ENCODE results near the gene TFEB.

The TFEB gene

GRCh38 chr6:41694815-41695526, 40.4 kb downstream of the TFEB start:
- no peak overlapping the region for H3K4me3 ChIP-seq (ENCODE audit: control insufficient read depth, low read depth, low read length)
- no peak for TF ChIP-seq CTCF (IDR thresholded peaks at IDR 0.05; ENCODE audit: control insufficient read depth, insufficient read depth, low read depth, low read length, missing control alignments)
- DNase-seq (ENCODE audit: low read depth), result no peak

- DNase-seq (ENCODE audit: low read depth), result no peak
- no peak overlapping the region for H3K4me3 ChIP-seq (ENCODE audit: control insufficient read depth, low read depth, low read length)
- TF ChIP-seq CTCF (IDR thresholded peaks at IDR 0.05; ENCODE audit: control insufficient read depth, insufficient read depth, low read depth, low read length, missing control alignments), result no peak
These were observed 41.8 kb downstream of the TFEB start for GRCh38 chr6:41693281-41694240.

- DNase-seq (ENCODE audit: low read depth), result no peak
- no peak overlapping the region for H3K4me3 ChIP-seq (ENCODE audit: control insufficient read depth, low read depth, low read length)
- TF ChIP-seq CTCF (IDR thresholded peaks at IDR 0.05; ENCODE audit: control insufficient read depth, insufficient read depth, low read depth, low read length, missing control alignments), result no peak
These were observed 42.7 kb downstream of the TFEB start for GRCh38 chr6:41692730-41693129.

- no peak overlapping the region for H3K4me3 ChIP-seq (ENCODE audit: control insufficient read depth, low read depth, low read length)
- no peak for TF ChIP-seq CTCF (IDR thresholded peaks at IDR 0.05; ENCODE audit: control insufficient read depth, insufficient read depth, low read depth, low read length, missing control alignments)
- DNase-seq (ENCODE audit: low read depth), result no peak
These were observed 43.2 kb downstream of the TFEB start for GRCh38 chr6:41692080-41692675.

- no peak overlapping the region for H3K4me3 ChIP-seq (ENCODE audit: control insufficient read depth, low read depth, low read length)
- no peak for TF ChIP-seq CTCF (IDR thresholded peaks at IDR 0.05; ENCODE audit: control insufficient read depth, insufficient read depth, low read depth, low read length, missing control alignments)
- DNase-seq (ENCODE audit: low read depth), result no peak
These were observed 43.9 kb downstream of the TFEB start for GRCh38 chr6:41691426-41692079.

Data from AG09309 (cell line).